Esophagus squamous epithelium (tissue), 5 donors: ENCODE data around the gene SHANK2. TPM values are rescaled to one million over a fixed set of nuclear protein-coding genes. Genes with fewer than 3 reads are reported as not detected.
"Not testable (repeated sequence)": the region's sequence is repeated elsewhere in the genome, so short reads cannot be mapped to it uniquely, and the experiment has no call there.

Source experiments
- DNase-seq: peaks from one replicate; lab custom pipeline; 2025; lab: John Stamatoyannopoulos, UW
- H3K27ac ChIP-seq, 4 donors: fragments of 200-600 bp; sonication (generic); one replicate each; pipeline ENCODE4 v1.5.1; 2016 to 2019; ENCODE audit warnings: mild to moderate bottlenecking in 1 of 4
- H3K27me3 ChIP-seq, 4 donors: fragments of 200-600 bp; sonication (generic); 1 replicate in 3 of 4; 2 replicates in 1 of 4; pipeline versions ENCODE4 v1.5.1 to v1.6.0; 2017 to 2021; ENCODE audit warnings: antibody characterized with exemption in 1 of 4
- H3K36me3 ChIP-seq, 3 donors: fragments of 200-600 bp; sonication (generic); one replicate each; pipeline ENCODE4 v1.5.1; 2016 to 2019
- H3K4me1 ChIP-seq, 3 donors: fragments of 200-600 bp; sonication (generic); one replicate each; pipeline ENCODE4 v1.5.1; 2017 to 2019
- H3K4me3 ChIP-seq, 4 donors: fragments of 200-600 bp; sonication (generic); 1 replicate in 3 of 4; 2 replicates in 1 of 4; pipeline ENCODE4 v1.5.1; 2016 to 2019; ENCODE audit warnings: mild to moderate bottlenecking in 2 of 4, moderate library complexity in 1 of 4
- H3K9me3 ChIP-seq, 3 donors: fragments of 200-600 bp; sonication (generic); one replicate each; pipeline ENCODE4 v1.5.1; 2016 to 2019
- CTCF ChIP-seq, 6 experiments: fragments of 450-650 bp in 4 of 6; fragments of 200-600 bp in 2 of 6; sonication (generic) in 2 of 6; IDR thresholded peaks; one replicate each; pipeline ENCODE4 v1.5.1; 2016 to 2019; ENCODE audit warnings: antibody characterized with exemption in 6 of 6, mild to moderate bottlenecking in 4 of 6, moderate library complexity in 4 of 6
- POLR2A ChIP-seq, 4 donors: fragments of 450-650 bp; IDR thresholded peaks; one replicate each; pipeline ENCODE4 v1.6.1; 2017; ENCODE audit warnings: antibody characterized with exemption in 4 of 4, mild to moderate bottlenecking in 4 of 4, moderate library complexity in 3 of 4
- WGBS, 2 donors: methylation state at CpG; one replicate each; pipeline ENCODE4 v1.1.5; 2018; 5-methylcytosine and 5-hydroxymethylcytosine counted together
- intact Hi-C: fragments of 100-400 bp; cut with DNase I; formaldehyde crosslinking; loops from one replicate; pipeline ENCODE4 v1.15.0; 2022
- total RNA-seq, 4 donors: library from RNA; depleted of rRNA; stranded (reverse); fragments of >200 nt; gene quantifications; one replicate each; pipeline ENCODE4 v1.1.0, GENCODE V29; 2016
- donor health status: DM: yes; HTN: yes; CAD: no.

The SHANK2 gene
- total RNA-seq, 4 donors from 2014 or later, result 2.5 to 12.6 (median 4.8) TPM

GRCh38 chr11:71238285-71238875 is 14.0 kb downstream of the SHANK2 start:
- Histone ChIP-seq H3K36me3 (no peaks in the 10 kb centered on the region), H3K9me3 (no peaks in the 10 kb centered on the region), H3K27me3 (peaks cover 0 to 39% (median 0%) of the 10 kb centered on the region in 4 donors), H3K4me1 (peaks cover 0 to 12% (median 7%) of the 10 kb centered on the region in 3 donors), H3K4me3 (no peak overlapping the region), H3K27ac (no peak overlapping the region)
- intact Hi-C loops, result no loop called here
- 91 to 96% methylated on average over 6 to 7 of the region's 8 CpGs for WGBS, 2 donors
- TF ChIP-seq CTCF (IDR thresholded peaks at IDR 0.05) (no peak), POLR2A (IDR thresholded peaks at IDR 0.05) (no peak)
- DNase-seq, result no peak

GRCh38 chr11:71237853-71238252 is 14.5 kb downstream of the SHANK2 start:
- H3K9me3 ChIP-seq, result no peaks in the 10 kb centered on the region
- intact Hi-C loops, result no loop called here
- no peak for DNase-seq
- peaks cover 0 to 12% (median 7%) of the 10 kb centered on the region in 3 donors for H3K4me1 ChIP-seq
- H3K4me3 ChIP-seq, result no peak overlapping the region
- TF ChIP-seq CTCF (IDR thresholded peaks at IDR 0.05) (no peak), POLR2A (IDR thresholded peaks at IDR 0.05) (no peak)
- H3K27ac ChIP-seq, result no peak overlapping the region
- no peaks in the 10 kb centered on the region for H3K36me3 ChIP-seq
- H3K27me3 ChIP-seq, result peaks cover 0 to 39% (median 0%) of the 10 kb centered on the region in 4 donors
- WGBS, 2 donors, result 70 to 80% methylated on average over 1 to 3 of the region's 6 CpGs

GRCh38 chr11:71236836-71237475 is 15.4 kb downstream of the SHANK2 start:
- Histone ChIP-seq H3K27me3 (peaks cover 0 to 38% (median 0%) of the 10 kb centered on the region in 4 donors), H3K27ac (no peak overlapping the region), H3K4me3 (no peak overlapping the region), H3K36me3 (no peaks in the 10 kb centered on the region), H3K9me3 (no peaks in the 10 kb centered on the region), H3K4me1 (peaks cover 0 to 12% (median 7%) of the 10 kb centered on the region in 3 donors)
- TF ChIP-seq CTCF (IDR thresholded peaks at IDR 0.05), result no peak
- no peak for TF ChIP-seq POLR2A (IDR thresholded peaks at IDR 0.05)
- 85 to 89% methylated on average over 8 to 9 of the region's 12 CpGs for WGBS, 2 donors
- intact Hi-C loops, result no loop called here
- DNase-seq, result no peak

- 81 to 100% methylated on average over 1 to 8 of the region's 8 CpGs for WGBS, 2 donors
Observed at GRCh38 chr11:71235719-71236118, 16.7 kb downstream of the SHANK2 start.

GRCh38 chr11:71233896-71234852 is 18.2 kb downstream of the SHANK2 start:
- H3K9me3 ChIP-seq, DNase-seq, H3K27ac ChIP-seq, H3K36me3 ChIP-seq, H3K4me3 ChIP-seq, intact Hi-C loops, H3K4me1 ChIP-seq: not testable (repeated sequence)
- H3K27me3 ChIP-seq, result peaks cover 0 to 12% (median 0%) of the 10 kb centered on the region in 4 donors
- 81 to 82% methylated on average over 9 to 11 of the region's 22 CpGs for WGBS, 2 donors

More at GRCh38 chr11:71235719-71236118, 16.7 kb downstream of the SHANK2 start:
- H3K27ac ChIP-seq, result no peak overlapping the region
- TF ChIP-seq CTCF (IDR thresholded peaks at IDR 0.05) (no peak), POLR2A (IDR thresholded peaks at IDR 0.05) (no peak)
- H3K4me3 ChIP-seq, result no peak overlapping the region
- no peaks in the 10 kb centered on the region for H3K9me3 ChIP-seq
- DNase-seq, result no peak
- H3K27me3 ChIP-seq, result peaks cover 0 to 27% (median 0%) of the 10 kb centered on the region in 4 donors
- intact Hi-C loops, result no loop called here
- H3K36me3 ChIP-seq, result no peaks in the 10 kb centered on the region
- H3K4me1 ChIP-seq, result peaks cover 0 to 2% (median 2%) of the 10 kb centered on the region in 3 donors
